ENCODE data around the gene WSCD2.

Gene WSCD2

GRCh38 chr12:108267450-108267849, 138.4 kb downstream of the WSCD2 start:
- DNase-seq (ENCODE audit: low read depth in 2 of 2) = no peak

GRCh38 chr12:108268397-108268796, 139.3 kb downstream of the WSCD2 start:
- DNase-seq (ENCODE audit: low read depth in 2 of 2) = no peak

GRCh38 chr12:108269224-108269623, 140.1 kb downstream of the WSCD2 start:
- no peak for DNase-seq (ENCODE audit: low read depth in 2 of 2)

- no peak for DNase-seq (ENCODE audit: low read depth in 2 of 2)
Measured at GRCh38 chr12:108270035-108270848, 141.2 kb downstream of the WSCD2 start.

- no peak for DNase-seq (ENCODE audit: low read depth in 2 of 2)
Measured at GRCh38 chr12:108270849-108271143, 141.7 kb downstream of the WSCD2 start.

GRCh38 chr12:108271951-108272872, 143.1 kb downstream of the WSCD2 start:
- DNase-seq (ENCODE audit: low read depth in 2 of 2) = no peak

- DNase-seq (ENCODE audit: low read depth in 2 of 2) = no peak
Measured at GRCh38 chr12:108273217-108273616, 144.1 kb downstream of the WSCD2 start.

- no peak for DNase-seq (ENCODE audit: low read depth in 2 of 2)
Measured at GRCh38 chr12:108277613-108278012, 148.5 kb downstream of the WSCD2 start.

GRCh38 chr12:108282160-108282559, 153.1 kb downstream of the WSCD2 start:
- no peak for DNase-seq (ENCODE audit: low read depth in 2 of 2)

GRCh38 chr12:108282676-108283075, 153.6 kb downstream of the WSCD2 start:
- DNase-seq (ENCODE audit: low read depth in 2 of 2) = no peak

GRCh38 chr12:108284163-108284562, 155.1 kb downstream of the WSCD2 start:
- no peak for DNase-seq (ENCODE audit: low read depth in 2 of 2)

GRCh38 chr12:108285016-108285415, 155.9 kb downstream of the WSCD2 start:
- no peak for DNase-seq (ENCODE audit: low read depth in 2 of 2)

GRCh38 chr12:108287227-108287626, 158.1 kb downstream of the WSCD2 start:
- no peak for DNase-seq (ENCODE audit: low read depth in 2 of 2)

GRCh38 chr12:108289350-108290161, 160.5 kb downstream of the WSCD2 start:
- no peak for DNase-seq (ENCODE audit: low read depth in 2 of 2)

- no peak for DNase-seq (ENCODE audit: low read depth in 2 of 2)
Measured at GRCh38 chr12:108295641-108296040, 166.6 kb downstream of the WSCD2 start.

GRCh38 chr12:108296945-108297344, 167.9 kb downstream of the WSCD2 start:
- no peak for DNase-seq (ENCODE audit: low read depth in 2 of 2)

GRCh38 chr12:108297424-108297823, 168.3 kb downstream of the WSCD2 start:
- no peak for DNase-seq (ENCODE audit: low read depth in 2 of 2)

- no peak for DNase-seq (ENCODE audit: low read depth in 2 of 2)
Measured at GRCh38 chr12:108297895-108298760, 169.0 kb downstream of the WSCD2 start.

- DNase-seq (ENCODE audit: low read depth in 2 of 2) = no peak
Measured at GRCh38 chr12:108298761-108299275, 169.7 kb downstream of the WSCD2 start.

- DNase-seq (ENCODE audit: low read depth in 2 of 2) = no peak
Measured at GRCh38 chr12:108299516-108299915, 170.4 kb downstream of the WSCD2 start.

Data from activated CD4-positive, alpha-beta T cell treated with anti-CD3 and anti-CD28 coated beads for 24 hours (primary cell).